Measurements from ENCODE around the gene VPS37D.
"Not testable (repeated sequence)": the region's sequence is repeated elsewhere in the genome, so short reads cannot be mapped to it uniquely, and the experiment has no call there.

Gene VPS37D

DNA sequence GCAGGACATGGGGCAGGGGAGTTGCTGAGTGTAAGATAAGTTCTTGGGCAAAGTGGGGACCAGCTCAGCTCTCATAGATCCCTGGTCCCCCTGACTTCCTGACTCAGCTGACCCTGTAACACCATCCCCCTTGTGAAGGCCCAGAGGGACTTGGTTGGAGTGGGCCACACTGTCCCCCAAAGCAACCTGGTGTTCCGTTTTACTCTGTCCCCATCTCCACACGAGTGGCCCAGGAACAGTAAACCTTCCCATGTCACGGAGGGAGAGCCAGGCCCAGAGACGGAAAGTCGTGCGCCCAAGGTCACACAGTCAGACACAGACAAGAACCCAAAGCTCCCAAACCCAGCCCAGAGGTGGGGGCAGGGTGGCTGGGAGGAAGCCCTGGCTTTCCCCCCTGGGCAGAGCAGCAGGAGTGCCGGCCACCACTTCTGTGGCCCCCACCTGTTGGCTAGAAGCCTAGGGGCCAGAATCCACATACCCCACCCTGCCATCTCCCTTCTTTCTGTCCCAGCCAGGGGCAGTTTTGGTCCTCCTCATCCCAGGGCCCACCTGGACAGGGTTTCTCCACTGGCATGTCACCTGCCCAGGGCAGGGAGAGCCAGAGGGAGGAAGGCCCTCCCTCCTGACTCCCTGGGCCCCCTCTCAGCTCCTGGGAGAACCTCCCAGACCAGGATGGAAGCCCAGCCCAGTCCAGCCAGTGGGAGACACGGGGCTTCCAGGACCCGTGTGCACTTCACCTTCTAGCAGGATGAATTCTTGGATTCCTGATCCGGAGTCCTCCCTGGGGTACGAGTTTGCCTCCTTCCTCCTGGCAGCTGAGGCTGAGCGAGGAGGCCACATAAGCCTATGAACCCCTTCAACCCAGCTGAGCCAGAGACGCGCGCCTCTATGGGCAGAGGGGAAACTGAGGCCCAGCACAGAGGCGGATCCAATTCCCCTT is 20.6 kb upstream of the VPS37D start:
- DNase-seq (ENCODE audit: low read depth): no peak

DNA sequence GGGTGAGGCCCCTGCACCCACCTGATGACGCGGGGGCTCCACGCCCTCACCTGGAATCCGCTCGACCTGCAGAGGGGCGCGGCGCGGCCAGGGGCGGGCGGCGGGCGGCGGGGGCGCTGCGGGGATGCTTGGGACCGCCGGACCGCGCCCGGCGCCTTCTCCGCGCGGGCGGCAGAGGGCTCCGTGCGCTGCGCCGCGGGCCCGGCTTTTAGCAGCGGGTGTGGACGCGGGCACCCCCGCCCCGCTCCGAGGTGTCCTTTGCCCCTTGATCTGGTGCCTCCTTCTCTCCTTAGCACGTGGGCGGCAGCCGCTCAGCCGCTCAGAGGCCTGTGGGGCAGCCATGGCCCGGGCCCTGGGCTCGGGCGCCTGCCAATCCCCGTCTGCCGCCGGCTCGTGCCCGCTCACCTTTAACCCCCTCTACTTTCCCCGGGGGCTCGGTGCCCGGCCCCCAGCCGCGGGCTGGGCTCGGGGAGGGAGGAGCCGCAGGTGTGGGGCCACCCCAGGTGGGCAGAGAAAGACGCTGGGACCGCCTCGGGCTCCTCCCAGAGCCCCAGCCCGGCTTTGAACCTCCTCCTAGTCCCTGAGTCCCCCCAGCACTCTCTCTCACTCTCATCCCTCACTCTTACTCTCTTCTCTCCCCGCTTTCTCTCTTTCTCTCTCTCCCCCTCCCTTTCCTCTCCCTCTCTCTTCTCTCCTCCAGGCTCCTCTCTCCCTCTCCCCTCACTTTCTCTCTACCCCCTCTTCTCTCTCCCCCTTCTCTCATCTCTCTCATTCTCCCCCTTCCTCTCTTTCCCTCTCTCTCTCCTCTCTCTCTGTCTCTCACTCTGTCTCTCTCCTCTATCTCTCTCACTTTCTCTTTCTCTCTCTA is 19.7 kb upstream of the VPS37D start:
- no peak for DNase-seq (ENCODE audit: low read depth)

DNA sequence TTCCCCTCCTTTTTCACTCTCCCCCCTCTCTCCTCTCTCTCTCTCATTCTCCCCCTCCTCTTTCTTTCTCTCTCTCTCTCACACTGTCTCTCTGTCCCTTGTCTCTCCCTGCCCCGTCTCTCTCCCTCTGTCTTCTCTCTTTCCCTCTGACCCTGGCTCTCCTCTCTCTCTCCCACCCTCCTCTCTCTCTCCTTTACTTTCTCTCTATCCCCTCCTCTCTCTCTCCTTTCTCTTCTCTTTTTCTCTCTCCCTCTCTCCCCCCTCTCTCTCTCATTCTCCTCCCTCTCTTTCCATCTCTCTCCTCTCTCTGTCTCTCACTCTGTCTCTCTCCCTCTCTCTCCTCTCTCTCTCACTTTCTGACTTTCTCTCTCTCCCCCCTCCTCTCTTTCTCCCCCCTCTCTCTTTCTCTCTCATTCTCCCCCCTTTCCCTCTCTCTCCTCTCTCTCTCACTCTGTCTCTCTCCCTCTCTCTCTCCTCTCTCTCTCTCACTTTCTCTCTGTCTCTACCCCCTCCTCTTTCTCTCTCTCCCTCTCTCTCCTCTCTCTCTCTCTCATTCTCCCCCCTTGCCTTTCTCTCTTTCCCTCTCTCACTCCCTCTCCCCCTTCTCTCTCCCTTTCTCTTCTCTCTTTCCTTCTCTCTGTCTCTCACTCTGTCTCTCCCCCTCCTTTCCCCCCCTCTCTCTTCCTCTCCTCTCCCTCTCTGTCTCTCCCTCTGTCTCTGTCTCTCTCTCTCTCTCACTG is 18.9 kb upstream of the VPS37D start:
- no peak for DNase-seq (ENCODE audit: low read depth)

DNA sequence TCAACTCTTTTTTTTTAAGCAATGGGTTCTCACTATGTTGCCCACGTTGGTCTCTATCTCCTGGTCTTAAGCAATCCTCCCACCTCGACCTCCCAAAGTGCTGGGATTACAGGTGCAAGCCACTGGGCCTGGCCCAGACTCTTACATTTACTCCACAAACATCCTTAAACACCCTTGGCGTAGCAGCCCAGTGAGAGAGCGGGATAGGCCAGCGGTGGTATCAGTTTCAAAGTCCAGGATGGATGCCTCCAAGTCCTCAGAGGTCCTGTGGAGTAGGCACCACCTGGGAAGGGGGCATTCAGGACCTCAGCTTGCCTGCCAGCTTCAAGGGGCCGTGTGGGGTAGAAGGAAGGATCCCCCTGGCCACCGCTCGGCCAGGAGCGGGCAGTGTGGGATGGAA is 18.1 kb upstream of the VPS37D start:
- DNase-seq (ENCODE audit: low read depth): no peak

DNA sequence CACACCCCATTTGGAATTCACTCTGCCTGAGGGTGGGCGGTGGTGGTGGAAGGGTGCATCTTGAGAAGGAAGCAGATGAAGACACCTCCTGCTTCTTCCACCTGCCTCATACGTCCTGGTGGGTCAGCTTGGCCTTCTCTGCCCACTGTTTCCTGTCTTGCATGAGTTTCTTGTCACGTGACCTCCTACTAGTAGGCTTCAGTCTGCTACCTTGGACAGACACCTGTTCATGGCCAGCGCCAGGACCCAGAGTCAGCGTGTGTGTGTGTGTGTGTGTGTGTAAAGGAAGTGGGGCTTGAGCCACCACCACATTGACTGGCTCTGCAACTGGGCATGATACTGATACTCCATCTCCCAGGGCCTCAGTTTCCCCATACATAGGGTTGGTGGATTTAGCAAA is 17.1 kb upstream of the VPS37D start:
- DNase-seq (ENCODE audit: low read depth): no peak

DNA sequence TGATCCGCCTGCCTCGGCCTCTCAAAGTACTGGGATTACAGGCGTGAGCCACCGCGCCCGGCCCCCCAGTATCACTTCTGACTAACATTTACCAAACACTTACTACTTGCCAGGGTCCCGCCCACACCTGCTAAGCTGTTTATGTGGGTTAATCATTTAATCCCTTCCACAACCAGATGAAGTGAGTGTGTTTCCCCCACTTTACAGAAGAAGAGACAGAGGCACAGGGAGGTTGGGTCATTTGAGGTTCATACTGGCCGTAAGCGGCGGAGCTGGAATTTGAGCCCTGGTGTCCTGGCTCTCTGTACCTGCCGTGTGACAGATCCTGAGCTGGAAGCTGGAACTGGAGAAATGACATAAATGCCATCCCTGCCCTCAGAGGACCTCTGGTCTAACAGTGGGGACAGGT is 15.1 kb upstream of the VPS37D start:
- DNase-seq (ENCODE audit: low read depth): no peak

DNA sequence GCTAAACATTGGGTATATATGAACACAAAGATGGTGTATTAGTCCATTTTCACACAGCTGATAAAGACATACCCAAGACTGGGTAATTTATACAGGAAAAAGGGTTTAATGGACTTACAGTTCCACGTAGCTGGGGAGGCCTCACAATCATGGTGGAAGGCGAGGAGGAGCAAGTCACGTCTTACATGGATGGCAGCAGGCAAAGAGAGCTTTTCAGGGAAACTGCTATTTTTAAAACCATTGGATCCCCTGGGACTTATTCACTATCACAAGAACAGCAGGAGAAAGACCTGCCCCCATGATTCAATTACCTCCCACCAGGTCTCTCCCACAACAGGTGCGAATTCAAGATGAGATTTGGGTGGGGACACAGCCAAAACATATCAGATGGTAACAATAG is 12.3 kb upstream of the VPS37D start:
- DNase-seq (ENCODE audit: low read depth): not testable (repeated sequence)

DNA sequence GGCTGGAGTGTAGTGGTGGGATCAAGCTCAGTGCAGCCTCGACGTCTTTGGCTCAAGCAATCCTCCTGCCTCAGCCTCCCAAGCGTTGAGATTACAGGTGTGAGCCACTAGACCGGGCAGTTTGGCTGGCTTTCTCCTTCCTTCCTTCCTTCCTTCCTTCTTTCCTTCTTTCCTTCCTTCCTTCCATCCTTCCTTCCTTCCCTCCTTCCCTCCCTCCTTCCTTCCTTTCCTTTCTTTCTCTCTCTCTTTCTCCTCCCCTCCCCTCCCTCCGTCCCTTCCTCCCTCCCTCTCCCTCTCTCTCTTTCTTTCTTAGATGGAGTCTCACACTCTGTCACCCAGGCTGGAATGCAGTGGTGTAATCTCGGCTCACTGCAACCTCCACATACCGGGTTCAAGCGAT is 7.6 kb upstream of the VPS37D start:
- no peak for DNase-seq (ENCODE audit: low read depth)

DNA sequence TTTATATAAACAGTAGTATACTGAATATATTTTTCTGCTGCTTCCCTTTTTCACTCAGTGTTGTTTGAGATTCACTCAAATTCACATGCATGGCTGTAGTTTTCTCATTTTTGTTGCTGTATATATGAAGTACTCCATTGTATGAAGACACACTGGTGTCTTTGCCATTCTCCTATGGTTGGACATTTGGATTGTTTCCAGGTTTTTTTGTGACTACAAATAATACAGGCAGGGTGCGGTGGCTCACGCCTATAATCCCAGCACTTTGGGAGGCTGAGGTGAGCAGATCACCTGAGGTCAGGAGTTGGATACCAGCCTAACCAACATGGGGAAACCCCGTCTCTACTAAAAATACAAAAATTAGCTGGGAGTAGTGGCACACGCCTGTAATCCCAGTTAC is 7.0 kb upstream of the VPS37D start:
- DNase-seq (ENCODE audit: low read depth): not testable (repeated sequence)

DNA sequence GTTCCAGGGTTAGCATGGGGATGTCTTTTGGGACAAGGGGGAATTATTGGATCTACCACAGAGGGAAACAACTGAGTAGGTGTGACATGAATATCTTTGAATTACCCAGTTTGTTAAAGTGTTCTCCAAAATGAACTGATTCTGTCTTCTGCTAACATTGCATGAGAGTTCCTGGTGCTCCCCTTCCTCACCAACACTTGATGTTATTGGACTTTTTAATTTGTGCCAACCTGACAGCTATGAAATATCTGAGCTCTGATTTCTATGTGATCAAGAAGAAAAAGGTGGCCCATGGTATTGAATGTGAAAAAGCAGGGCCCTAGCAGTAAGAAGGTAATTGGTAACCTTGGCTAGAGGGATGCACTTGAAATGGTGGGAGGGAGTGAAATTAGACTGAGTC is 4.6 kb upstream of the VPS37D start:
- DNase-seq (ENCODE audit: low read depth): no peak

DNA sequence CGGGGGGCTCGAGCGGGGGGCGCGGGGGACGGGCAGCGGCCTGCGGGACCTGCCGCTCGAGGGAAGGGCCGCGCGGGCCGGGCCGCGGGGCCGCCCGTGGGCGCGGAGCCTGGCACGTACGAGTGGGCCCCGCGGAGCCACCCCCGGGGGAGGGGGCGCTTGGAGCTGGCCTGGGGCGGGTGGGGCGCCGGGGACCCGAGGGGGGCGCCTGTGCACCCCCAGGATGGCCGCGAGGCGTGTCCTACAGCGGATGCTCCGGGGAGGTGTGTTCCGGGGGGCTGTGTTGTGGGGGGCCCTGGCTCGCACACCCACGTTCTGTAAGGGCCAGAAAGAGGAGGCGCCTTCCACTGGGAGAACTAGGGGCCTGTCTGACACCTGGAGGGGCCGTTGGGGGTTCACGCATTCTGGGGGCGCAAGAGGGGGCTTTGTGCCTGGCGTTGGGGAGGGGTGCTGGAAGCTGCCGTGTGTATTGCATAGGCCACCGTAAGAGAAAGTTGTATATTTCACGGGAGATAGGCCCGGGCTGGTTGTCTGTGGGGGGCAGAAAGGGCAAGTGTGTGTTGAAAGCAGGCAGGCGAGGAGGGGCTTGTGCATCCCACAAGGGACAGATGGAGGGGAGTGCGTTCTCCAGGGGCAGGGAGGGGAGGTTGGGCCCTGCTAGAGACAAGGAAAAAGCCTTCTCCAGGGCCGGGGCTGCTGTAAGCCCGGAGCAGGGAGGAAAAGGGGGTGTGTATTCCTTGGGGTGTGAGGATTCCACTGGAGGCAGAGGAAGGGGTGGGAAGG is 663 bp downstream of the VPS37D start:
- no peak for DNase-seq (ENCODE audit: low read depth)

DNA sequence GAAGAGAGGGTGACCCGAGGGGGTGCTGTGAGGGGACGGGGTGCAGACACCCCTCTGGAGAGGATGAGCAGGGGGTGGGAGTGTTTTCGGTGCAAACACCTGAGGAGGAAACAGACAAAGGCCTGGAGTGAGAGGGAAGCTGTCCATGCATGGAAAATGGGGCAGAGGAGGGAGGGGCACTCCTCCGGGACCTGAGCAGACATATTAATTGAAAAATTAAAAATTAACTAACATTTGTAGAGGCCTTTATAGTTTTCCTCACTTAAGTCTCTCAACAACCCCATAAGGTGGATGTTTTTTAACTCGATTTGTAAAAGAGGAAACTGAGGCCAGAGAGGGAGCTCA is 1.2 kb downstream of the VPS37D start:
- DNase-seq (ENCODE audit: low read depth): no peak

DNA sequence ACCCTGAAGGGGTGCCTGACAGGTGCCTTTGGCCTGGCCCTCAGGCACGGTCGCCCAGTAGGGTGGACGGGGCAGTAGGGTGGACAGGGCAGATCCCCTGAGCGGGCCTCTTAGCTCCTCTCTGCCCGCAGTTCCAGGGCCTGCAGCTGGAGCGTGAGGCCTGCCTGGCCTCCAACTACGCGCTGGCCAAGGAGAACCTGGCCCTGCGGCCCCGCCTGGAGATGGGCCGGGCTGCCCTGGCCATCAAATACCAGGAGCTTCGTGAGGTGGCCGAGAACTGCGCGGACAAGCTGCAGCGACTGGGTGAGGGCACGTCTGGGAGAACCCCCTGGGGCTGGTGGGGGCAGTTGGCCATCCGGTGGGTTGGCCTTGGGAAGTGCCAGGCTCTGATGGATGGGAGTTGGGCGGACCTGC is 1.7 kb downstream of the VPS37D start:
- DNase-seq (ENCODE audit: low read depth): no peak

DNA sequence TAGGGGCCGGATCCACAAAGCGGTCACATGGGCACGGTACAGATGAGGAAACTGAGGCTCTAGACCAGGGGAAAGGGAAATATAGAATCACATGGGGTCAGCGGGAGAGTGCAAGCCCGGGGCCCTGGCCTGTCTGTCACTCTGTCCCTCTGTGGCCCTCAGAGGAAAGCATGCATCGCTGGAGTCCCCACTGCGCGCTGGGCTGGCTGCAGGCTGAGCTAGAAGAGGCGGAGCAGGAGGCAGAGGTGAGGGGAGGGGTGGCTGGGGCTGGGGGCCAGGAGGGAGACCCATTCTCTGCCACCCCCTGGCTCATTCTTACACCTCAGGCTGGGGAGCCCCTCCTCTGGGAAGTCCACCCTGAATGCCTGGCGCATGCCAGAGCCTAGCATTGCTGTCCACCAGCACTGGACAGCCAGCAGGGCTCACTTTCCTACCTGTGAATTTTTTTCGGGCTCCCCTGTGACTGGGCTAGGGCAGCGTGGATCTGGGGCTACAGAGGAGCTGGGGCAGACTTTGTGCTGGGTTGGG is 2.3 kb downstream of the VPS37D start:
- no peak for DNase-seq (ENCODE audit: low read depth)

DNA sequence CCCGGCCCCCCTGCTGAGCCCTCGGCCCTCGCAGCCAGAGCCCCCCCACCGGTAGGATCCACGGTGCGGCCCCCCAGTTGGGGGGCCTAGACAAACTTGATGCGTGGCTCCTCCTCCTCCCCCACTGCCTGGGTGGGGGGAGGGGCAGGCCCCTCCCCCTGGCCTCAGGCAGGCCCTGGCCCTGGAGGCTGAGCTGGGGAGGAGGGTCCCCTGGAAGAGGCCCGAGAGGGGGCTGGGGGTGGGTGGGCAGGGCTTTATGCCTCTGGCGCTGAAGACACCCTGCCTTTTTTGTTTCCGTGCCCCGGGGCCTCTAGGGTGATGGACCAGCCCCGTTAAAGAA is 3.7 kb downstream of the VPS37D start:
- DNase-seq (ENCODE audit: low read depth): no peak

DNA sequence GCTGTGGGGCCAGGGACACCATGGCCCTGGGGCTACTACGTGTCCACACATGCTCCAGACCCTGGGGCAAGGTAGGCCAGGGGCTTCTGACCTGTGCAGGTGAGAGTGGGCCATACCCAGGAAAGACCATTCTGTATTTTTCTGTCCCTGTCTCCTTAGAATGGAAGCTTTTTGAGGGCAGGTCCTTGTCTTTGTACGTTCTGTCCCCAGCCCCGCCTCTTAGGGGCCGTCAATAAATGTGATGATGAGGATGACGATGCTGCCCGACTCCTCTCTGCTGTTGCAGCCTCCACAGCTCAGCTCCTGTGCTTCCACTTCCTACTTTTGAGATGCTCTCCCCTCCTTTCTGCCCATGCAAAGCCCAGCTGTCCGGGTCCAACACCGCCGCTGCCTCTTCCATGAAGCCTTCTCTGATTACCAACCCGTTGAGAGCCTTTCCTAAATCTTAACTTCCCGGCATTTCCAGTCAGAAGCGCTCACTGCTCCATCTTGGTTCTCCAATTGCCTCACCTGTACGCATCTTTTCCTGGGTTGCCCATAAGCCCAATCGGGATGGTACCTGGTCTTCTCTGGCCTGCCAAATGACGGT is 4.3 kb downstream of the VPS37D start:
- no peak for DNase-seq (ENCODE audit: low read depth)

DNA sequence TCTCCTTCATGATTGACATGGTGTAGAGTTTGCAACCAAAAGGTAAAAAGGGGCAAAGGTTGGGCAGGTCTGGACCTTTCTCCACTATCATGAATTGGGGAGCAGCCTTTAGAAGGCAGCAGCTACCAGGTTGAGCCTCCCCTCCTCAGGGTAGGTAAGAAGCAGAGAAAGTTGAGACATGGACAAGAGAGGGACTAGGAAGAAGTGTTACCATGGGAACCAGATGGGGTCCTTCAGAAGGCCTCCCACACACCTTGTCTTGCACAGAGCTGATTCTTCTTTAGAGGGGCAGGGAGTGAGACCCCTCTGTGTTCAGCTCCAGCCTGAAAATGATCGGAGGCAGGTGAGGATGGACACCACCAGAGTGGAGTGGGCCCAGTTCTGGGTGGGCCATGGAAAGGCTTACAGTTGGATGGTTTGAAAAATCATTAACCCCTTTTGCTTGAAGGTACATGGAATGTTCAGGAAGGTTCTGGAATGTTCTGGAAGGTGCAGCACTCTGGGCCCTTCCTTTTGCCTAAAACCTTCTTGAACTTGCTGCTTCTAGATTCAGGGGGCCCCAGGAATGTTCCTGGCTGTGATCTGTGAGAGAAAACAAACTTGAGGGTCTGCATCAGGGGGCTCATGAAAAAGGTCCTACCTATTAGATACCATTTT is 7.0 kb downstream of the VPS37D start:
- no peak for DNase-seq (ENCODE audit: low read depth)

DNA sequence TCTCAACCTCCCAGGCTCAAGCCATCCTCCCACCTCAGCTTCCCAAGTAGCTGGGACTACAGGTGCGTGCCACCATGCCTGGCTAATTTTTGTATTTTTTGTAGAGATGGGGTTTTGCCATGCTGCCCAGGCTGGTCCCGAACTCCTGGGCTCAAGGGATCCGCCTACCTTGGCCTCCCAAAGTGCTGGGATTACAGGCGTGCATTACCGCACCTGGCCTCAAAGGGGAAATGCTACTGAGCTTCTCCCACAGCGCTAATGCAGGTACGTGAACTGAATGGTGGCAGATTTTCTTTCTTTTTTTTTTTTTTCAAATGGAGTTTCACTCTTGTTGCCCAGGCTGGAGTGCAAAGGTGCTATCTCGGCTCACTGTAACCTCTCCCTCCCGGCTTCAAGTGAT is 8.4 kb downstream of the VPS37D start:
- DNase-seq (ENCODE audit: low read depth): not testable (repeated sequence)

DNA sequence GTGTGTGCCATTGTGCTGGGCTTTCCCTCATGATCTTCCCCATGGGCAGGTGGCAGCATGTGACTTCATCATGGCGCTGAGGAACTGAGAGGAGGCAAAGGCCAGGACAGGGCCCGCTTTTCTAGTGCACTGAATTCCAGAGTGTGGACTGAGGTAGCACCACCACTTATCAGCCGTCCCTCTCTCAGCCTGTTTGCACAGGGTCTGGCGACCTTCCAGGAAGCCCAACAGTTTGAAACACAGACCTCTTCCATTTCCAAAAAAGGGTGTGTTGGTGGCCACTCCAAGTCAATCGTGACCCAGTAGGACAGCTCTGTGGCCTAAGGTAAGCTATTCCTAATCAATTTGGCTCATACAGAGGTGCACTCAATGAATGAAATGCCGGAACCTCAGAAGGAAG is 11.2 kb downstream of the VPS37D start:
- DNase-seq (ENCODE audit: low read depth): no peak

DNA sequence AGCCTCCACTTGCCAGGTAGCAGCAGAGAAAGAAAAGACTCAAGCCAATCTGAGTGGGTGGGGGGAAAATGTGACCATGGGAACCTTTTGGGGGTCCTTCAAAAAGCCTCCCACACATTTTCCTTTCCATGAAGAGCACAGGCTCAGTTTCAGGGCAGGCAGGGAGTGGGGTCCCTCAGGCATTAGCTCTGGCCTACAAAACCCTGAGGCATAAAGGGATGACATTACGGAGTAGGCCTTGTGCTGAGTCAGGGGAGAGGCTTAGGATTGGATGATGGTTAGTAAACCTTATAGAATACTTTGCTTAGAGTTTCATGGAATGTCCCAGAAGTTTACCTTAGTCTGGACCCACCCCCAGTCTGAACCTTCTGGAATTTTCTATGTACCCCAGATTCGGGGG is 12.1 kb downstream of the VPS37D start:
- no peak for DNase-seq (ENCODE audit: low read depth)

DNA sequence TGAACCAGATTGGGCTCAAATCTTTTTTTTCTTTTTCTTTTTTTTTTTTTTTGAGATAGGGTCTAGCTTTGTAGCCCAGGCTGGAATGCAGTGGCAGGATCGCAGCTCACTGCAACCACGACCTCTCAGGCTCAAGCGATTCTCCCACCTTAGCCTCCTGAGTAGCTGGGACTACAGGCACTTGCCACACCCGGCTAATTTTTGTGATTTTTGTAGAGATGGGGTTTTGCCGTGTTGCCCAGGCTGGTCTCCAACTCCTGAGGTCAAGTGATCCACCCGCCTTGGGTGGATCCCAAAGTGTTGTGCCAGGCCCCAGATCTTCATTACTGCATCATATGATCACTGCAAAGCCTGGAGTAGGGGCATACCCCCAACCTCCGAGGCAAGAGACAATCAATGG is 12.9 kb downstream of the VPS37D start:
- no peak for DNase-seq (ENCODE audit: low read depth)

Measured in HS-27A (cell line).